NCI-H446 (cell line): ENCODE results near the gene CORO6.

Experiments used
- DNase-seq, 2 experiments: peaks; one replicate each; lab custom pipeline; 2025; lab: John Stamatoyannopoulos, UW

The CORO6 gene

GRCh38 chr17:29613352-29613837 lies 9.3 kb downstream of the CORO6 start:
- DNase-seq: no peak

GRCh38 chr17:29612404-29613280 lies 10.1 kb downstream of the CORO6 start:
- no peak for DNase-seq

DNA sequence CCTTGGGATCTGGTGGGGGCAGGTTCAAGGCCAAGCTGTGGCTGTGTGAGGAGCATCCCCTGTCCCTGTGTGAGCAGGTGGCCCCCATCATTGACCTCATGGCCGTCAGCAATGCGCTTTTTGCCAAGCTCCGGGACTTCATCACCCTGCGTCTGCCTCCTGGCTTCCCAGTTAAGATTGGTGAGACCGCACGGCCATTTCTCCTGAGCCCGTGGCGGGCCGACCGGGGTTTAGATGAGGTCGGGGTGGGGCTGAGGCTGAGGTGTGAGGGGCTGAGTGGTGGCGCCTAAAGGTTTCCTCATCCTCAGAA lies 10.7 kb downstream of the CORO6 start:
- no peak for DNase-seq

- DNase-seq: no peak
Observed at GRCh38 chr17:29611351-29612093, 11.2 kb downstream of the CORO6 start.

DNA sequence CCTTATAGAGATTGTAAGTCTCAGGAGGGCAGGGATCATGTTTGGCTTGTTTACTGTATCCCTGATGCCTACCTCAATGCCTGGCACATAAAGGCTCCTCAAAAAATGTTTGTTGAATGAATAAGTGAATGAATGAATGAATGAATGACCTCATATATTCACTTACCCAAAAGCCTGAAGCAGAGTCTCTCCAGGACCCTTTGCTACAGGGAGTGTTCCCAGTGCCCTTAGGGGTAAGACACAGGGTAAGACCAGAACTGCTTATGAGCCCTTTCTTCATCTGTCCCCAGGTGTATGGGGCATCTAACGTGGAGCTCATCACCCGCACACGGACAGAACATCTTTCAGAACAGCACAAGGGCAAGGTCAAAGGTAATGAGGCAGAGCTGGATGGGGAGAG lies 12.3 kb downstream of the CORO6 start:
- no peak for DNase-seq

DNA sequence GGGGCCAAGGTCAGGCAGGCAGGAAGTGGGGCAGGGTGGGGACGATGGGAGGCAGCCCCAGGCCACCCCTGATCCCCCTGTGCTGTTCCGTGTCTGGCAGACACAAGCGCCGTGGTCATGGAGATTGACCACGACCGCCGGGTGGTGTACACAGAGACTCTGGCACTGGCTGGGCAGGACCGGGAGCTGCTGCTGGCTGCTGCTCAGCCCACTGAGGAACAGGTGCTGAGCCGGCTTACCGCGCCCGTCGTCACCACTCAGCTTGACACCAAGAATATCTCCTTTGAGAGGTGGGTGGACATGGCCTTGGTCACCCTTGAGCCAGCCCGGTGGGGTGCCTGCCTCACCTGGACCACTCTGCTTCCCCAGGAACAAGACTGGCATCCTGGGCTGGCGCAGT lies 13.7 kb downstream of the CORO6 start:
- DNase-seq: no peak

- DNase-seq: no peak
Observed at GRCh38 chr17:29607557-29608195, 15.0 kb downstream of the CORO6 start.

- DNase-seq: peak in 1 of 2 experiments; percentile 21
Observed at GRCh38 chr17:29603109-29603674, 19.5 kb downstream of the CORO6 start.

GRCh38 chr17:29597361-29598172 lies 25.1 kb downstream of the CORO6 start:
- DNase-seq: no peak

DNA sequence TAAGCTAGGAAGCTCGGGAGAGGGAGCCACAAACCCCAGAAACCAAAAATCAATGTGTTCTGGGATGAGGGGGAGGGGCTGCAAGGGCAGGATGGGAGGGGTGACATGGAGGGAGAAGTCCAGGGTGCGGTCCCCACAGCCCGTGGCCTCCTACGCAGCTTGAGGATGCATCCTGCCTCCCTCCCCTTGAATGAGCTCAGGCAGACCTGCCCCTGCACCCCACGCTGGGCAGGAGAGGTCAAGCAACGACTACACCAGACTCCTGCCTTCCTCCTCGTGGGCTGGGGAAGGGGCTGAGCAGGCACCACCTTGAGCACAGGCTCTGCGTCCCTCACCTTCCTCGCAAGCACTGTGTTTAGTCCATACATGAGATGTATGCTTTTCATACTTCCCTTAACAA lies 25.9 kb downstream of the CORO6 start:
- no peak for DNase-seq

DNA sequence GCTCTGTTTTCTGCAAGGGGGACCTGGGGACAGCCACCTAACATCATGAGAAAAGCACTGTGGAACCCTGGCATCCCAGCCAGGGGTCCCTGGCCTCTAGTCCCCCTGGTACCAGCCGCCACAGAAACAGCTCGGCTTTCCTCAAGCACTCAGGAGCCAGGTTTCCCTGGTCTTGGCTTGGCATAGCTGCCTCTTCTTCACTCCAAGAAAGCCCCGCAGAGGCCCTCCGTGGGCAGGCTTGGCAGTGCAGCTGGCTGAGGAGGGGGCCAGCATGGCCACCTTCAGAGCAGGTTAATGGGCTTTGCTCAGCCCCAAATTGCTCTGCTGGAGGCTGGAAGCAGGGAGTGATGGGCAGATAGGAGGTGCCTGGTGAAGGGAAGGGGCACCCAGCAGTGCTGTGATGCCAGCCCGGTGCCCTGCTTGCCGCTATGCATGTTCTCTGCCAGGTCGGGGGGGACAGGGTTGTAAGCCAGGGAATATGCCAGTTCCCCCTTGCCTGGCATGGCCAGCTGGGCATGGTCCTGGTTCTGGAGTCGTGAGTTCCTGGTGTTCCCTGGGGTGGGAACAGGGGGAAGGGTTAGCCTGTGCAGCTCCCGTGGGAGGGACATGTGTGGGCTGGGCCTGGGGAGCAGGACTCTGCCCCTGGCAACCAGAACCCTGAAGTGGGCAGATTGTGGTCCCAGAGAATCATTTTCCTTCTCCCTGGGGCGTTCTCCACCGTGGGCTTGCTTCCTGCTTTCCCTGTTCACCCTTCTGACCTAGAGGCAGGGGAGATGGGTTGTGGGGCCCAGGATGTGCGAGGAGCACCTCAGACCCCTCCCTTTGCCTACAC lies 26.6 kb downstream of the CORO6 start:
- no peak for DNase-seq

DNA sequence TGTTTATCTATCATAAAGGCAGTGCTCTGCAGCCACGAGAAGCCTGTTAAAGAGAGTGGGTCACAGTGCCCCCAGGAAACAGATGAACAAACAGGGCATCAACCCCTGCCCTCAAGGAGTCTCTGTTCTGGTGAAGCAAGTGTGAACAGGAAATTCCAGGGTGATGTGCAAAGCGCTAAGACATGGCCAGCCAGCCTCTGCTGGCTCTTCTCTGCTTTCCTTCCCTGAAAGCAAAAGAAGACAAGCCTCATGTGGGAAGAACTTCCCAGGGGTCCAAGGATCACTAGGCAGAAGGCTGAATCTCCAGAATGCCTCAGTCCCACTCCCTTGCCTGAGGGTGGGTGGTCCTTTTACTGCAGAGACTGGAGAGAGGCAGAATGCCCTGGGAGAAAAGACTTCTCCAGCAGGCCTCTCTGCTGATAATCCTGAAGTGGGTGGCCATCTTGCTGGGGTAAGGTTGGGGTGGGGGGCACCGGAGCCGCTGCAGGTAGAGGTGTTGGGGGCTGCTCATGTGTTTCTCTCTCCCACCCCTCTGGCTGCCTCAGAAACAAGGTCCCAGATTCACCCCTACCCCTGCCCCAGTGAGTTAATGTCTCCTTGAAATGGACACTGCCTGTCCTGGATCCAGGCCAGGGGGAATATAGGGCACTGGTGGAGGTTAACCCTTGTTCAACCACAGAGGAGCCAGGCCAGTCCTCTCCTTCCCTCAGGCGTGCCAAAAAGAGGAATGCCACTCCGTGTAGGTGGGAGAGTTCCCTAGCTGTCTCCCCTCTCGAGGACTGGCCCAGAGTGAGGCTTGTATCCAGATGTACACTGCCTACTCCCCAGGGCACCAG lies 27.4 kb downstream of the CORO6 start:
- DNase-seq: no peak

- DNase-seq: no peak
Observed at GRCh38 chr17:29594519-29595090, 28.1 kb downstream of the CORO6 start.

GRCh38 chr17:29593591-29594518 lies 28.9 kb downstream of the CORO6 start:
- no peak for DNase-seq

DNA sequence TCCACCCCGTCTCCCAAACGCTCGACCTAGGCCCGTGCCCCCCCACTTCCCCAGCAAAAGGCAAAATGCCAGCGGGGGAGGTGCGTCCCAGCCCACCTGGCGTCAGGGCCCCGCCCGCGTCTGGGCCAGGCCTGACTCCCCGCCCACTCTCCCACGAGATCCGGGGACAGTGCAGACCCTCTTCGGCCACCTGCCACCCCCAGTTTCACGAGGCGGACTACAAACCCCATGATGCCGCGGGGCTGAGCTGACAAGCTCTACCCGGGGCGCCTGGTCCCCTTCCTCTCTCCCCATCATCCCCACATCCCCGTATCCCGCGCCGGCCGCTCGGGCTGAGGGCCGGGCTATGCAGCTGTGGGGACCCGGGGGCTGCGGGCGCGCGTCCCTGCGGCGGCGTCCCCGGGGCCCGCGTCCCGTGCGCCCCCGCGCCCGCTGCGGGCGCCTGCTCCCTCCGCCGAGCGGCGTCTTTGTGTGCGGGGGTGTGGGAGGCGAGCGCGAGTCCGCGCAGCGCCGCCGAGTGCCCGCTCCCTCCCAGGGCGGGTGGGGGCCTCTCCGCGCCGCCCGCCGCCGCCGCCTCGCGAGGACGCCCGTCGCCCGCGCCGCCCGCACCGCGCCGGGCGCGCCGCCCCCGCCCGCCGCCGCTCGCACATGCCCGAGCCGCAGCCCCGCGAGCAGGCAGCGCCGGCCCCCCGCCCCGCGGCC lies 29.7 kb downstream of the CORO6 start, which contains the start of gene ANKRD13B:
Gene ANKRD13B (plus strand): TSS at position 283 of the 702 bp plus-strand sequence. CDS start 490 bp downstream, outside the sequence.
- DNase-seq: peak; percentile 58 to 79

GRCh38 chr17:29591737-29592608 lies 30.7 kb downstream of the CORO6 start:
- DNase-seq: peak; percentile 90 to 93
